Left ventricle myocardium superior (tissue), 1 donor: Measurements from ENCODE around the gene TSR3. TPM values are rescaled to one million over a fixed set of nuclear protein-coding genes. Genes with fewer than 3 reads are reported as not detected.

ENCODE experiments used
- ATAC-seq: fragments of 200-7000 bp; cut with Tn5 transposase; one replicate; pipeline ENCODE4 v1.9.1; 2020; ENCODE audit warnings: mild to moderate bottlenecking, moderate library complexity
- DNase-seq: peaks from one replicate; pipeline ENCODE4 v3.0.0-alpha.2; 2020
- intact Hi-C: fragments of 100-400 bp; cut with micrococcal nuclease; formaldehyde crosslinking; loops from one replicate; pipeline ENCODE4 v1.11.0; 2022
- total RNA-seq: library from RNA; stranded (reverse); fragmentation: NEBNext Ultra II Directional; extraction: Animal tissue kit (Norgen Biotek cat#: 25700); gene quantifications from one replicate; pipeline ENCODE4 v1.2.1, GENCODE V29; 2021
- donor health status: DM: no; HTN: yes; CAD: no; lungs with severe emphysema.

Gene TSR3
- total RNA-seq, 1 donor from 2014 or later = 55.9 TPM

- ATAC-seq = peak; percentile 89
- DNase-seq = peak; percentile 91
- intact Hi-C loops = no loop called here
These were observed 27.2 kb upstream of the TSR3 start for GRCh38 chr16:1378804-1379303.

GRCh38 chr16:1378087-1378803, 26.6 kb upstream of the TSR3 start:
- ATAC-seq = no peak
- intact Hi-C loops = no loop called here
- DNase-seq = no peak

DNA sequence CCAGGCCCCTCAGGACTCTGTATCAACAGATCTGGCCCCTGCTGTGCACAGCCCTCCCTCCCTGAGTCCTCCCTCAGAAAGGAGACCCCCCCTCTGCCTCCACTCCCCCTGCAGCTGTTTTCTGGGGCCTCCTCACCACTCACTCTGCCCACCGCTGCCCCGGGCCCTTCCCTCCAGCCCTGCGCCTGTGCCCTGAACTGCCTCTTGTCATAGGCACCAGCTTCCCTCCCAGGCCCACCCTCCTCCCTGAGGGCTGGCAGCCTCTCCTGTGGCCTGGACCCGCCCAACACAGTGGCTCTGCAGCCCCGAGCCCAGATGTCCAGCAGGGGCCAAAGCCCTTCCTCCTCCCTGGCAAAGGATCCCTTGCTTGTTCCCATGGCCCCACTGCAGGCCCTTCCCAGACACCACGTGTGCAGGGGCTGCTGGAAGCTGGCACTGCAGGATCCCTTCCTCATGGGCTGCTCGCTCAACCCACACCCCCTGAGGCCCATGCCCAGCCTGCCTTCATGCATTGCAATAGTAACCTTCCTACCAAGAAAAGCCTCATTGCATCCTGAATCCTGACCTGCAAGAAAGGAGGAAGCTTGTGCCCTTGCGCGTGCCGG, 25.8 kb upstream of the TSR3 start:
- intact Hi-C loops = no loop called here
- ATAC-seq (no peak), DNase-seq (no peak)

GRCh38 chr16:1375741-1376410, 24.2 kb upstream of the TSR3 start:
- intact Hi-C loops = no loop called here
- ATAC-seq = no peak
- no peak for DNase-seq

DNA sequence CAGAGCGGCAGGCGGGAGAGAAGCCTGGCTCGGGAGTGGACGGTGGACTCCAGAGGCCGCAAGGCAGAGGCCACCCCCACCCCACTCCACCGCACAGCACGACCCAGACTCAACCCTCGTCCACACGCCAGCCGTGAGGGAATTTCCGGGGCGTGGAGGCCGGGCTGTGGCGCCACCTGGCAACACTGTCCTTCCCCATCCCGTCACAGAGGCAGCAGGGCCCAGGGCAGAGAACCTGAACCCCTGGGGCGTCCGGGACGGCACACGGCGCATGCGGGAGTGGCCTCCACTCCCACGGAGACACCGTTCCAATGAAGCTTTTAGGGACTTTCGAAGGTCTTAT, 23.6 kb upstream of the TSR3 start:
- intact Hi-C loops = no loop called here
- no peak for DNase-seq
- no peak for ATAC-seq

- intact Hi-C loops = no loop called here
- no peak for DNase-seq
- ATAC-seq = no peak
These were observed 23.0 kb upstream of the TSR3 start for GRCh38 chr16:1374418-1375297.

GRCh38 chr16:1372292-1372950, 20.7 kb upstream of the TSR3 start:
- intact Hi-C loops = no loop called here
- no peak for ATAC-seq
- DNase-seq = no peak

- intact Hi-C loops = no loop called here
- ATAC-seq = no peak
- DNase-seq = no peak
These were observed 19.6 kb upstream of the TSR3 start for GRCh38 chr16:1371054-1371978.

DNA sequence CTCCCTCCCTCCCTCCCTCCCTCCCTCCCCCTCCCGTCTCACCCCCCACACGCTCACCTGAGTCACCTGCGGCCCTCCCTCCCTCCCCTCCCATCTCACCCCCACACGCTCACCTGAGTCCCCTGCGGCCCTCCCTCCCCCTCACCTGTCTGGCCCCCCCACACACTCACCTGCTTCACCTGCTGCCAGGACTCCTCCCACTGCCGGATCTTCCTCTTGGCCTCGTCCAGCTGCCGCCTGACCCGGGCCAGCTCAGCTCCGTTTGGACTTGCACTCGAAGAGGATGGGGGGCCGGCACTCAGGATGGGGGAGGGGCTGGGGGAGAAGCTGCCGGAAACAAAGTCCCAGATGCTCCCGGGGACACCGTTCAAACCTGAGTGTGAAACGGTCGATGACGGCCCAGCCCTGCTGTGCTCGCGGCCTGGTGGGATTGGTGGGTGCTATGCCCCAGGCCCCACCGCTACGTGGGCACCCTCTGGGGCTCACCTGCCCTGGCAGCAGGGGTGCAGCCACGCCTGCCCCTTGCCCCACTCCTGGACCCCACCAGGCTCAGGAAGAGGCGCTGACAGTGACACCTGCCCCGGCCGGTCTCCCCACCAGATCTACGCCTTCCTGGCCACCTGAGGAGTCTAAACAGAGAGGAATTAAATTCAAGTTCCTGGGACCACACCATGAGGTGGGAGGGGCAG, 16.0 kb upstream of the TSR3 start:
- DNase-seq (no peak), ATAC-seq (no peak)
- intact Hi-C loops = no loop called here

DNA sequence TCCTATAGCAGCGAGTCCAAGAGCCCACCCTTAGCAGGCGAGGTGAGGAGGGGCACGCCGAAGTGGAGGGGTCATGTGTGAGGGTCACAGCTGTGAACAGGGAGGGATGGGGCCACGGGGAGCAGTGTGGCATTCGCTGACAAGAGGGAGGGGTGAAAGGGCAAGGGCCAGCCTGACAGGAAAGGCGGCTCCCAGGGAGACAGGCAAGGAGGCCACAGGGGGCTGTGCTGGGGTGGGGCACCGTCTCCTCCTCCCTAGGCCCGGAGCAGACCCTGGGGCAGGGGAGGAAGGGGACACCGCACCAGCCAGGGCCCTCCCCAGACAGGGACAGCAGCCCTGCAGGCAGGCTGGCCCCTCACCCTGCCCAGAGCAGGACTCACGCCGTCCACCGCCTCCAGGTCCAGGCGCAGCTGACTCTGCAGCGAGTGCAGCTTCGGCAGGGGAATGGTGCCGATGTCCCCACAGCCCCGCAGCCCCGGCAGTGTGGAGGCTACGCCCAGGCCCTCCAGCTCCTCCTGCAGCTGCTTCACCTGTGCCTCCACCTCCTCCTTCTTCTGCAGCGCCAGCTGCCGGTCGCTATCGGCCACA, 15.1 kb upstream of the TSR3 start:
- peak; percentile 22 for DNase-seq
- ATAC-seq = no peak
- intact Hi-C loops = no loop called here

DNA sequence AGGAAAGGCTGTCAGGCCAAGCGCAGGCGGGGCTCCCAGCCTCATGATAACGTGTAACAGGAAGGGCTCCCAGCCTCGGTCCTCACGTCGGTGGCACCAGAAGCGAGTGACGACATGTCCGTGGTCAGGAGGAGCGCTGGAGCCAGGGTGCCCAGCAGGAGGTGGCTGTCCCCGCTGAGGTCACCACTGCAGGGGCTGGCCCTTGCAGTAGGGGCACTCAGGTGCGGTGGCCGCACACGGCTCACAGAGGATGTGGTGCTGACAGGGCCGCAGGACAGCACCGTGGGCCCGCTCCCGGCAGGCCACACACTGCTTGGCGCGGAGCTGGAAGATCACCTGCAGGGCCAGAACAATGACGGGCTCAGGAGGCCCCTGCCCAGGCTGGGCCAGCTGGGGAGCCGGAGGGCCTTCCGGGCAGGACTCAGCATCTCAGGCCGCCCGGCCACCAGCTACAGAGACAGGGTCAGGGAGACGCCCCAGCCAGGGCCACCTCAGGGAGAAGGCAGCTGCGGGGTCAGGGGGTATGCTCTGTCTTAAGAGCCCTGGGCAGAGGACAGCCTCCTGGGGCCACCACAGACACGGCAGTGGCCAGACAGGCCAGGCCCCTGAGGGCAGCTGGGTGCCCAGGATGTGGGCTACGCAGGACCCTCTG, 14.5 kb upstream of the TSR3 start:
- no peak for DNase-seq
- ATAC-seq = no peak
- intact Hi-C loops = no loop called here

GRCh38 chr16:1364510-1364909, 12.8 kb upstream of the TSR3 start:
- ATAC-seq = no peak
- intact Hi-C loops = no loop called here
- DNase-seq = no peak

DNA sequence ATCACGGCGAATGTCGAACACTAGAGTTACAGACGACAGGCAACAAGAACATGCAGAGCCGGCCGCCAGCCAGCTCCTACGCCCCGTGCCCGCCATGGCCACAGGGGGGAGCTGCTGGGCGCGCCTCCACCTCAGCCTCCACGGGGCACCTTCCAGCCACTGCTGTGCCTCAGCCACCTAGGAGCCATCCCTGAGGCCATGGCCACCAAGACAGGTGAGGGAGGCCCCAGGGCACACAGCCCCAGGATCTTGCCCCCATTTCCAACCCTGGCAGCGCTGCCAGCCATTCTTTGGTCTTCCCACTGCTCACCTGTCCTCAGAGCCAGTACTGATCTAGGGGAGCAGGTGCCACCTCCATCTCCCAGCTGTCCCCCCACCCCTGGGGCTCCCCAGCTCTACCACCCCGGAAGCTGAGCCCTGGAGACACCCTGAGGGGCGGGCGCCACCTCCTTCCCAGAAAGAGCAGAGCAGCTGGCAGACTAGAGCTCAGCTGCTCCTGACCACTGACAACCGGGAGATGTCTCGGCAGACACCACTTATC, 11.9 kb upstream of the TSR3 start:
- DNase-seq = peak; percentile 75
- peak; percentile 79 for ATAC-seq
- intact Hi-C loops = no loop called here

DNA sequence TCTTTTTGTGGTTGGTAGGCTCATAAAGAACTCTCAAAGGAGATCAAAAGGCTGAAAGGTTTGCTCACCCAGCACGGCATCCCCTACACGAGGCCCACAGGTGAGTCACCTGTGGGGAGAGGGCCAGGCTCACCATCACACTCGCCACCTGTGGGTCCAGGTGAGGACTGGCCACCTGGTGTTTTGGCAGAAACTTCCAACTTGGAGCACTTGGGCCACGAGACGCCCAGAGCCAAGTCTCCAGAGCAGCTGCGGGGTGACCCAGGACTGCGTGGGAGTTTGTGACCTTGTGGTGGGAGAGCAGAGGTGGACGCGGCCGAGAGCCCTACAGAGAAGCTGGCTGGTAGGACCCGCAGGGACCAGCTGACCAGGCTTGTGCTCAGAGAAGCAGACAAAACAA, 11.1 kb upstream of the TSR3 start:
- ATAC-seq (no peak), DNase-seq (no peak)
- intact Hi-C loops = no loop called here

DNA sequence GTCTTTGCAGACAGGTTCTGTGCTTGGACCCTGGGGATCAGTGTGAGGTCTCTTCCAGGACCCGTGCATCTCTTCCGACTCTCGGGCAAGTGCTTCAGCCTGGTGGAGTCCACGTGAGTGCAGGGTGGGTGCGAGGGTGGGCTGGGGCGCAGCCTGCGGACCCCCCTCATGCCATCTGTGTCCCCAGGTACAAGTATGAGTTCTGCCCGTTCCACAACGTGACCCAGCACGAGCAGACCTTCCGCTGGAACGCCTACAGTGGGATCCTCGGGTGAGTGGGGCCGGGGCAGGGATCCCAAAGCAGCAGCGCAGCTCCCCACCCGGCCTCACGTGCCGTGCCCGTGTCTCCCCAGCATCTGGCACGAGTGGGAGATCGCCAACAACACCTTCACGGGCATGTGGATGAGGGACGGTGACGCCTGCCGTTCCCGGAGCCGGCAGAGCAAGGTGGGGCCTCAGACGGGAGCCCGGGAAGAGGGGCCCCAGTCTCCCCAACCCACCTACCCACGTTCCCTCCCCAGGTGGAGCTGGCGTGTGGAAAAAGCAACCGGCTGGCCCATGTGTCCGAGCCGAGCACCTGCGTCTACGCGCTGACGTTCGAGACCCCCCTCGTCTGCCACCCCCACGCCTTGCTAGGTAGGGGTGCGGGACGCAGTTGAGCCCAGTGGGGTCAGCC, 10.1 kb upstream of the TSR3 start:
- DNase-seq = no peak
- ATAC-seq = no peak
- intact Hi-C loops = no loop called here
